Smooth muscle cell (in vitro differentiated cells): ENCODE results near the gene SLC51B. TPM values are rescaled to one million over a fixed set of nuclear protein-coding genes. Genes with fewer than 3 reads are reported as not detected.

Experiments used
- DNase-seq: peaks from one replicate; lab custom pipeline; 2025; ENCODE audit not compliant: unreplicated experiment; lab: John Stamatoyannopoulos, UW
- H2AFZ ChIP-seq: fragments of 200-600 bp; sonication (generic); 2 replicates; pipeline ENCODE4 v1.6.0; 2016; ENCODE audit warnings: antibody characterized with exemption, low read depth, mild to moderate bottlenecking
- H3F3A ChIP-seq: fragments of 200-600 bp; sonication (generic); 2 replicates; pipeline ENCODE4 v1.6.0; 2017; ENCODE audit warnings: antibody characterized with exemption, low read depth
- H3K27ac ChIP-seq: fragments of 200-600 bp; sonication (generic); 2 replicates; pipeline ENCODE4 v1.5.1; 2016; ENCODE audit warnings: low read depth, mild to moderate bottlenecking
- H3K27me3 ChIP-seq: fragments of 200-600 bp; sonication (generic); 2 replicates; pipeline ENCODE4 v1.6.1; 2016; ENCODE audit warnings: low read depth, mild to moderate bottlenecking
- H3K36me3 ChIP-seq: fragments of 200-600 bp; sonication (generic); 2 replicates; pipeline ENCODE4 v1.5.1; 2016; ENCODE audit warnings: low read depth
- H3K4me1 ChIP-seq: fragments of 200-600 bp; sonication (generic); 2 replicates; pipeline ENCODE4 v1.5.1; 2016; ENCODE audit warnings: low read depth
- H3K4me2 ChIP-seq: fragments of 200-600 bp; sonication (generic); 2 replicates; pipeline ENCODE4 v1.6.0; 2016; ENCODE audit warnings: mild to moderate bottlenecking
- H3K4me3 ChIP-seq: fragments of 200-600 bp; sonication (generic); 2 replicates; pipeline ENCODE4 v1.5.1; 2016; ENCODE audit warnings: mild to moderate bottlenecking
- H3K79me2 ChIP-seq: fragments of 200-600 bp; sonication (generic); 2 replicates; pipeline ENCODE4 v1.6.0; 2016; ENCODE audit warnings: low read depth, mild to moderate bottlenecking
- H3K9ac ChIP-seq: fragments of 200-600 bp; sonication (generic); 2 replicates; pipeline ENCODE4 v1.6.0; 2016; ENCODE audit warnings: low read depth
- H3K9me3 ChIP-seq: fragments of 200-600 bp; sonication (generic); replicated peaks from 2 replicates; pipeline ENCODE4 v1.5.1; 2016; ENCODE audit warnings: low read depth
- H4K20me1 ChIP-seq: fragments of 200-600 bp; sonication (generic); 2 replicates; pipeline ENCODE4 v1.6.0; 2016; ENCODE audit warnings: low read depth
- WGBS: methylation state at CpG from one replicate; pipeline ENCODE4 v1.1.7; 2016; ENCODE audit warnings: low lambda C conversion rate; 5-methylcytosine and 5-hydroxymethylcytosine counted together
- polyA plus RNA-seq: library from polyadenylated mRNA; unstranded; fragments of >200 nt; fragmentation: Nextera tagmentation; extraction: Ambion mirVana; gene quantifications from 2 replicates; pipeline ENCODE4 v1.2.1, GENCODE V29; 2016
- total RNA-seq: library from RNA; depleted of rRNA; stranded (reverse); fragments of >200 nt; gene quantifications from 2 replicates; pipeline ENCODE4 v1.2.3, GENCODE V29; 2014
- TF ChIP-seq, protein P1 (sequence below): fragments of 200-600 bp; sonication (generic); IDR thresholded peaks from 2 replicates; pipeline ENCODE4 v1.5.1; 2017; ENCODE audit warnings: borderline replicate concordance, mild to moderate bottlenecking, antibody characterized with exemption; ENCODE audit not compliant: insufficient read depth, poor library complexity, severe bottlenecking

Gene SLC51B
- total and polyA plus RNA-seq, 2 experiments from 2014 or later, result not detected

GRCh38 chr15:65102912-65103311, 57.7 kb downstream of the SLC51B start:
- no peak for DNase-seq
- H3K4me3 ChIP-seq, result no peak overlapping the region
- no peaks in the 10 kb centered on the region for H3K9me3 ChIP-seq
- no peaks in the 10 kb centered on the region for H4K20me1 ChIP-seq
- peaks cover 4% of the 10 kb centered on the region for H3K36me3 ChIP-seq
- H3K27ac ChIP-seq, result no peak overlapping the region
- no peak overlapping the region for H3K9ac ChIP-seq
- no peaks in the 10 kb centered on the region for H3F3A ChIP-seq
- TF ChIP-seq, protein P1, sequence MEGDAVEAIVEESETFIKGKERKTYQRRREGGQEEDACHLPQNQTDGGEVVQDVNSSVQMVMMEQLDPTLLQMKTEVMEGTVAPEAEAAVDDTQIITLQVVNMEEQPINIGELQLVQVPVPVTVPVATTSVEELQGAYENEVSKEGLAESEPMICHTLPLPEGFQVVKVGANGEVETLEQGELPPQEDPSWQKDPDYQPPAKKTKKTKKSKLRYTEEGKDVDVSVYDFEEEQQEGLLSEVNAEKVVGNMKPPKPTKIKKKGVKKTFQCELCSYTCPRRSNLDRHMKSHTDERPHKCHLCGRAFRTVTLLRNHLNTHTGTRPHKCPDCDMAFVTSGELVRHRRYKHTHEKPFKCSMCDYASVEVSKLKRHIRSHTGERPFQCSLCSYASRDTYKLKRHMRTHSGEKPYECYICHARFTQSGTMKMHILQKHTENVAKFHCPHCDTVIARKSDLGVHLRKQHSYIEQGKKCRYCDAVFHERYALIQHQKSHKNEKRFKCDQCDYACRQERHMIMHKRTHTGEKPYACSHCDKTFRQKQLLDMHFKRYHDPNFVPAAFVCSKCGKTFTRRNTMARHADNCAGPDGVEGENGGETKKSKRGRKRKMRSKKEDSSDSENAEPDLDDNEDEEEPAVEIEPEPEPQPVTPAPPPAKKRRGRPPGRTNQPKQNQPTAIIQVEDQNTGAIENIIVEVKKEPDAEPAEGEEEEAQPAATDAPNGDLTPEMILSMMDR, result no peak
- H3K4me2 ChIP-seq, result no peak overlapping the region
- H3K79me2 ChIP-seq, result no peaks in the 10 kb centered on the region
- H2AFZ ChIP-seq, result no peak overlapping the region
- H3K4me1 ChIP-seq, result no peaks in the 10 kb centered on the region
- H3K27me3 ChIP-seq, result no peaks in the 10 kb centered on the region
- 98% methylated on average over 3 of the region's 3 CpGs for WGBS

Other genes starting within 250 kb of the SLC51B start
- gene PIF1, start 219.7 kb upstream of the SLC51B start, total RNA-seq, result 0.40 and 1.6 TPM in 2 replicates
- 1.5 TPM in 2 replicates for gene PIF1, start 219.7 kb upstream of the SLC51B start, polyA plus RNA-seq
- gene PLEKHO2, start 203.5 kb upstream of the SLC51B start, total RNA-seq, result 7.9 and 13.7 TPM in 2 replicates
- 16.3 and 20.0 TPM in 2 replicates for gene PLEKHO2, start 203.5 kb upstream of the SLC51B start, polyA plus RNA-seq
- 1.3 and 1.7 TPM in 2 replicates for gene ANKDD1A, start 133.5 kb upstream of the SLC51B start, total RNA-seq
- 2.8 and 5.6 TPM in 2 replicates for gene ANKDD1A, start 133.5 kb upstream of the SLC51B start, polyA plus RNA-seq
- 84.8 and 94.4 TPM in 2 replicates for gene SPG21, start 55.5 kb upstream of the SLC51B start, total RNA-seq
- gene SPG21, start 55.5 kb upstream of the SLC51B start, polyA plus RNA-seq, result 95.0 and 110 TPM in 2 replicates
- gene MTFMT, start 15.7 kb upstream of the SLC51B start, total RNA-seq, result 16.8 and 19.9 TPM in 2 replicates
- gene MTFMT, start 15.7 kb upstream of the SLC51B start, polyA plus RNA-seq, result 11.3 and 15.5 TPM in 2 replicates
- gene RASL12, start 22.6 kb downstream of the SLC51B start, total RNA-seq, result 8.7 and 11.8 TPM in 2 replicates
- gene RASL12, start 22.6 kb downstream of the SLC51B start, polyA plus RNA-seq, result 14.6 and 15.0 TPM in 2 replicates
- gene KBTBD13, start 31.4 kb downstream of the SLC51B start, total RNA-seq, result not detected in 2 replicates
- gene KBTBD13, start 31.4 kb downstream of the SLC51B start, polyA plus RNA-seq, result 0.11 and 0.66 TPM in 2 replicates
- gene UBAP1L, start 69.8 kb downstream of the SLC51B start, total RNA-seq, result 0.90 and 1.0 TPM in 2 replicates
- gene UBAP1L, start 69.8 kb downstream of the SLC51B start, polyA plus RNA-seq, result 1.2 and 3.1 TPM in 2 replicates
- gene PDCD7, start 88.4 kb downstream of the SLC51B start, total RNA-seq, result 13.4 and 14.3 TPM in 2 replicates
- gene PDCD7, start 88.4 kb downstream of the SLC51B start, polyA plus RNA-seq, result 10.4 and 11.6 TPM in 2 replicates
- gene CLPX, start 140.0 kb downstream of the SLC51B start, total RNA-seq, result 34.8 and 46.6 TPM in 2 replicates
- gene CLPX, start 140.0 kb downstream of the SLC51B start, polyA plus RNA-seq, result 21.7 and 21.8 TPM in 2 replicates
- gene CILP, start 166.1 kb downstream of the SLC51B start, total RNA-seq, result 84.4 and 114 TPM in 2 replicates
- 87.9 and 125 TPM in 2 replicates for gene CILP, start 166.1 kb downstream of the SLC51B start, polyA plus RNA-seq
- 6.0 and 10.0 TPM in 2 replicates for gene PARP16, start 241.5 kb downstream of the SLC51B start, total RNA-seq
- gene PARP16, start 241.5 kb downstream of the SLC51B start, polyA plus RNA-seq, result 11.7 and 15.1 TPM in 2 replicates